B cell (primary cell): ENCODE results near the gene TRIM41. TPM values are rescaled to one million over a fixed set of nuclear protein-coding genes. Genes with fewer than 3 reads are reported as not detected.

Experiments used
- ATAC-seq: fragments of 200-7000 bp; cut with Tn5 transposase; one replicate; pipeline ENCODE4 v1.10.0; 2021; ENCODE audit warnings: low read depth, mild to moderate bottlenecking, moderate number of reproducible peaks, moderate library complexity
- CTCF ChIA-PET: fragments of 350-600 bp; sonication (Branson Sonifier 250); formaldehyde crosslinking; loops from one replicate; lab custom pipeline; 2021; ENCODE audit warnings: antibody characterized with exemption, inconsistent platforms; lab: Charles Lee
- POLR2A ChIA-PET: fragments of 350-600 bp; sonication (Branson Sonifier 250); formaldehyde crosslinking; loops from one replicate; lab custom pipeline; 2021; ENCODE audit warnings: antibody characterized with exemption; lab: Charles Lee
- DNase-seq: peaks from one replicate; pipeline ENCODE4 v3.0.0; 2013
- H2AFZ ChIP-seq: 2 replicates; pipeline ENCODE4 v1.6.1; 2012; ENCODE audit warnings: mild to moderate bottlenecking, low read depth, low read length; ENCODE audit not compliant: insufficient read depth, poor library complexity, severe bottlenecking
- H3K27ac ChIP-seq, 2 donors: 1 replicate in 1 of 2; 2 replicates in 1 of 2; pipeline ENCODE4 v1.5.1; 2012 to 2013; ENCODE audit warnings: low read length in 2 of 2, mild to moderate bottlenecking in 2 of 2, moderate library complexity in 1 of 2
- H3K27me3 ChIP-seq, 4 experiments: fragments of 200-600 bp in 1 of 4; sonication (generic) in 1 of 4; replicated peaks in 1 of 4; 1 replicate in 2 of 4; 2 replicates in 2 of 4; pipeline versions ENCODE4 v1.6.1 to v1.7.0; 2013 to 2016; ENCODE audit warnings: low read length in 3 of 4, mild to moderate bottlenecking in 2 of 4, mixed read lengths in 1 of 4, moderate library complexity in 1 of 4; ENCODE audit not compliant: insufficient read depth in 4 of 4, control insufficient read depth in 3 of 4; ENCODE audit errors: control extremely low read depth in 1 of 4
- H3K36me3 ChIP-seq, 2 experiments: replicated peaks in 1 of 2; 1 replicate in 1 of 2; 2 replicates in 1 of 2; pipeline versions ENCODE4 v1.6.1 to v1.7.1; 2013; ENCODE audit warnings: low read length in 1 of 2; ENCODE audit not compliant: insufficient read depth in 2 of 2, control insufficient read depth in 1 of 2; ENCODE audit errors: control extremely low read depth in 1 of 2, extremely low read depth in 1 of 2
- H3K4me1 ChIP-seq, 2 donors: fragments of 200-600 bp in 1 of 2; sonication (generic) in 1 of 2; 1 replicate in 1 of 2; 2 replicates in 1 of 2; pipeline versions ENCODE4 v1.5.1 to v1.6.1; 2013 to 2017; ENCODE audit warnings: low read length in 2 of 2; ENCODE audit not compliant: control insufficient read depth in 2 of 2, insufficient read depth in 2 of 2
- H3K4me2 ChIP-seq: replicated peaks from 2 replicates; pipeline ENCODE3; 2012; ENCODE audit warnings: mild to moderate bottlenecking, low read depth, low read length; ENCODE audit not compliant: poor library complexity, severe bottlenecking
- H3K4me3 ChIP-seq, 5 experiments: fragments of 200-600 bp in 1 of 5; sonication (generic) in 1 of 5; 1 replicate in 3 of 5; 2 replicates in 2 of 5; pipeline versions ENCODE4 v1.5.1 to v1.7.0; 2011 to 2016; ENCODE audit warnings: low read length in 4 of 5, mild to moderate bottlenecking in 4 of 5, low read depth in 2 of 5, control low read depth in 1 of 5, moderate library complexity in 1 of 5; ENCODE audit not compliant: insufficient read depth in 1 of 5; ENCODE audit errors: control extremely low read depth in 1 of 5, extremely low read depth in 1 of 5
- H3K79me2 ChIP-seq: fragments of 200-600 bp; sonication (generic); one replicate; pipeline ENCODE4 v1.6.0; 2016; ENCODE audit warnings: low read length; ENCODE audit not compliant: control insufficient read depth, insufficient read depth
- H3K9ac ChIP-seq: fragments of 200-600 bp; sonication (generic); 2 replicates; pipeline ENCODE4 v1.6.1; 2017; ENCODE audit warnings: mild to moderate bottlenecking, low read length, moderate library complexity
- H3K9me3 ChIP-seq, 3 donors: one replicate each; pipeline versions ENCODE4 v1.6.1 to v1.7.1; 2013; ENCODE audit warnings: low read length in 2 of 3; ENCODE audit not compliant: control insufficient read depth in 2 of 3, insufficient read depth in 1 of 3; ENCODE audit errors: control extremely low read depth in 1 of 3
- H4K20me1 ChIP-seq: 2 replicates; pipeline ENCODE4 v1.6.0; 2012; ENCODE audit warnings: mild to moderate bottlenecking, low read length; ENCODE audit not compliant: insufficient read depth, control insufficient read depth, poor library complexity, severe bottlenecking
- H3K27ac Mint-ChIP-seq: one replicate; pipeline ENCODE4 v1.8.0; 2021; ENCODE audit warnings: mixed read lengths
- H3K27me3 Mint-ChIP-seq: one replicate; pipeline ENCODE4 v1.8.0; 2021; ENCODE audit warnings: mixed read lengths
- H3K4me1 Mint-ChIP-seq: one replicate; pipeline ENCODE4 v1.8.0; 2021; ENCODE audit warnings: mixed read lengths
- H3K4me3 Mint-ChIP-seq: one replicate; pipeline ENCODE4 v1.8.0; 2021; ENCODE audit warnings: mixed read lengths
- H3K9me3 Mint-ChIP-seq: one replicate; pipeline ENCODE4 v1.8.0; 2022; ENCODE audit warnings: mixed read lengths; ENCODE audit not compliant: insufficient read depth
- EZH2 ChIP-seq: IDR thresholded peaks from 2 replicates; pipeline ENCODE4 v1.6.1; 2012; ENCODE audit warnings: borderline replicate concordance, low read depth, mild to moderate bottlenecking, moderate library complexity, low read length; ENCODE audit not compliant: insufficient read depth, poor library complexity, severe bottlenecking
- WGBS: methylation state at CpG from one replicate; pipeline ENCODE4 v1.1.5; 2013; ENCODE audit warnings: missing lambda C conversion rate; ENCODE audit not compliant: insufficient coverage; 5-methylcytosine and 5-hydroxymethylcytosine counted together
- intact Hi-C: fragments of 100-400 bp; cut with micrococcal nuclease; formaldehyde crosslinking; loops from one replicate; pipeline ENCODE4 v1.10.0; 2022
- polyA plus RNA-seq: library from polyadenylated mRNA; depleted of rRNA; stranded (reverse); fragments of >200 nt; gene quantifications from 2 replicates; pipeline ENCODE4 v1.2.3, GENCODE V29; 2012
- total RNA-seq, 2 donors: library from RNA; stranded (reverse); fragments of 120-200 nt in 1 of 2; gene quantifications; 1 replicate in 1 of 2; 2 replicates in 1 of 2; pipeline versions ENCODE4 v1.2.3 to v1.2.4, GENCODE V29; 2013 to 2022
- TF ChIP-seq, protein P1 (sequence below): fragments of 200-600 bp; IDR thresholded peaks from one replicate; pipeline ENCODE4 v1.8.0; 2022; ENCODE audit warnings: antibody characterized with exemption, mild to moderate bottlenecking

Gene TRIM41
- total and polyA plus RNA-seq, 2 donors (not counting 1 experiment from before 2014, with no cell fraction given), result 28.4 to 44.3 TPM

DNA sequence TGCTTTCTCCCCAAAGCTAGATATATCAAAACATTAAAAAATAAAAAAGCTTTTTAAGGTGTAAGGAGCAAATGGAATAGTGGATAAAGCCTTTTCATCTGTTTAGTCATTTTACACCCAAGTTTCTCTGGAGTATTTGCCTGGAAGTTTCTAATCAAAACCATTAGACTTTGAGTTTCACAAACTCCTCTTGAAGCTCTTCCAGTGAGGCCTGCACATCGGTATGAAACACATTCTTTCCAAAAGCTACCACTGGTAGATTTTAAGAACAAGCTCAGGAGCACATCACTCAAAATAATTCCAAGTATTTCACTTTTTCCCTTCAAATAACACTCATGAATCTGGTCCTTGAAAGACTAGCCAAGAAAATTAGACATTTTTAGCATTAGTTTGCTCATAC is 32.2 kb downstream of the TRIM41 start:
- Mint-ChIP-seq H3K4me3 (no peak overlapping the region), H3K27me3 (no peaks in the 10 kb centered on the region), H3K9me3 (no peaks in the 10 kb centered on the region), H3K4me1 (peaks cover 61% of the 10 kb centered on the region), H3K27ac (no peak overlapping the region)
- POLR2A ChIA-PET, result no interaction called here
- Histone ChIP-seq H3K79me2 (peaks cover 78% of the 10 kb centered on the region), H4K20me1 (no peaks in the 10 kb centered on the region), H3K9ac (no peak overlapping the region), H2AFZ (no peak overlapping the region), H3K9me3 (no peaks in the 10 kb centered on the region), H3K4me1 (peaks cover 17 to 27% of the 10 kb centered on the region in 2 donors), H3K4me3 (no peak overlapping the region), H3K27ac (no peak overlapping the region), H3K36me3 (peaks cover 7 to 35% of the 10 kb centered on the region in 2 experiments), H3K27me3 (no peaks in the 10 kb centered on the region), H3K4me2 (no peak overlapping the region)
- no peak for DNase-seq
- CTCF ChIA-PET, result interaction anchor here (0.9 to 2.1 kb wide), 2 partner anchors 8 to 11 kb away, joined by 3 to 6 read pairs; no protein-coding TSS in a partner anchor
- no peak for ATAC-seq
- intact Hi-C loops, result no loop called here
- no peak for TF ChIP-seq EZH2
- TF ChIP-seq, protein P1, sequence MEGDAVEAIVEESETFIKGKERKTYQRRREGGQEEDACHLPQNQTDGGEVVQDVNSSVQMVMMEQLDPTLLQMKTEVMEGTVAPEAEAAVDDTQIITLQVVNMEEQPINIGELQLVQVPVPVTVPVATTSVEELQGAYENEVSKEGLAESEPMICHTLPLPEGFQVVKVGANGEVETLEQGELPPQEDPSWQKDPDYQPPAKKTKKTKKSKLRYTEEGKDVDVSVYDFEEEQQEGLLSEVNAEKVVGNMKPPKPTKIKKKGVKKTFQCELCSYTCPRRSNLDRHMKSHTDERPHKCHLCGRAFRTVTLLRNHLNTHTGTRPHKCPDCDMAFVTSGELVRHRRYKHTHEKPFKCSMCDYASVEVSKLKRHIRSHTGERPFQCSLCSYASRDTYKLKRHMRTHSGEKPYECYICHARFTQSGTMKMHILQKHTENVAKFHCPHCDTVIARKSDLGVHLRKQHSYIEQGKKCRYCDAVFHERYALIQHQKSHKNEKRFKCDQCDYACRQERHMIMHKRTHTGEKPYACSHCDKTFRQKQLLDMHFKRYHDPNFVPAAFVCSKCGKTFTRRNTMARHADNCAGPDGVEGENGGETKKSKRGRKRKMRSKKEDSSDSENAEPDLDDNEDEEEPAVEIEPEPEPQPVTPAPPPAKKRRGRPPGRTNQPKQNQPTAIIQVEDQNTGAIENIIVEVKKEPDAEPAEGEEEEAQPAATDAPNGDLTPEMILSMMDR, result no peak
- 100% methylated on average over 1 of the region's 1 CpG for WGBS

DNA sequence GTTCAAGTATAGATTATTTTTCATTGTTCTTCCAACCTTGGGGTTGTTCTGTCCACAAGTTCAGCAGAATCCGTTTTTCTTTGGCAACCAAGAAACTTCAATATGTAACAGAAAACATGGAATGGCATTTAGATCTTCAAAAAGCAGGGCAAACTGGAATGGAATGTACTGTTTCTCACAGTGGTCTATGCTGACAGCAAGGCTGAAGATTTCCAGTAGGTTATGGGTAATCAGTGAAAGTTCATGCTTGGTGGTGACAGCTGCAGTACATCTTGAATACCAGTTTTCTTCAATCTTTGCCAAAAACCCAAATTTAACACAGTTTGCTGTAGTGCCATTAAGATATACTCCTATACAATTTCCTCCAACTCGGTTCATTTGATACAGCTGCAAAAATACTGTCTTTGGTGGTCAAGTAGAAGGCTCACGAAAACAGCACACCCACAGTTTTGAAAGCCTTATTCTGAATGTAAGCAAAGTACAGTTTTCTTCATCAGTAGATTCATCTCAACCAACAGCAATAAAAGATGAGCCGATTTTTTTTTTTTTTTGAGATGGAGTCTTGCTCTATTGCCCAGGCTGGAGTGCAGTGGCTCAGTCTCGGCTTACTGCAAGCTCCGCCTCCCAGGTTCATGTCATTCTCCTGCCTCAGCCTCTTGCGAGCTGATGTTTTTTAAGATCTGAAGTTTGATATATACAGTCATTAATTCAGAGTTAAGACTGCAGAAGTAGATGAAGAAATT is 32.9 kb downstream of the TRIM41 start:
- ChIA-PET POLR2A (interaction anchor here (0.7 kb wide), 1 partner anchor 8 kb away, joined by 4 read pairs; no protein-coding TSS in a partner anchor), CTCF (interaction anchor here (1.0 to 2.1 kb wide), 3 partner anchors 9 to 289 kb away, joined by 3 to 6 read pairs (median 4); no protein-coding TSS in a partner anchor)
- DNase-seq (no peak), ATAC-seq (no peak)
- no peaks in the 10 kb centered on the region for H3K9me3 Mint-ChIP-seq
- Histone ChIP-seq H4K20me1 (no peaks in the 10 kb centered on the region), H3K4me1 (peaks cover 19 to 30% of the 10 kb centered on the region in 2 donors), H3K9ac (no peak overlapping the region), H3K27ac (no peak overlapping the region), H3K9me3 (no peaks in the 10 kb centered on the region), H2AFZ (no peak overlapping the region), H3K36me3 (peaks cover 7 to 35% of the 10 kb centered on the region in 2 experiments), H3K79me2 (peaks cover 79% of the 10 kb centered on the region), H3K4me3 (no peak overlapping the region), H3K4me2 (no peak overlapping the region), H3K27me3 (no peaks in the 10 kb centered on the region)
- WGBS, result 90% methylated on average over 4 of the region's 7 CpGs
- no peaks in the 10 kb centered on the region for H3K27me3 Mint-ChIP-seq
- H3K27ac Mint-ChIP-seq, result no peak overlapping the region
- TF ChIP-seq, protein P1, result no peak
- TF ChIP-seq EZH2, result no peak
- no peak overlapping the region for H3K4me3 Mint-ChIP-seq
- H3K4me1 Mint-ChIP-seq, result peaks cover 64% of the 10 kb centered on the region
- intact Hi-C loops, result no loop called here
